ENCODE results near the gene KRABD2.
"Not testable (repeated sequence)": the region's sequence is repeated elsewhere in the genome, so short reads cannot be mapped to it uniquely, and the experiment has no call there.

KRABD2 gene

DNA sequence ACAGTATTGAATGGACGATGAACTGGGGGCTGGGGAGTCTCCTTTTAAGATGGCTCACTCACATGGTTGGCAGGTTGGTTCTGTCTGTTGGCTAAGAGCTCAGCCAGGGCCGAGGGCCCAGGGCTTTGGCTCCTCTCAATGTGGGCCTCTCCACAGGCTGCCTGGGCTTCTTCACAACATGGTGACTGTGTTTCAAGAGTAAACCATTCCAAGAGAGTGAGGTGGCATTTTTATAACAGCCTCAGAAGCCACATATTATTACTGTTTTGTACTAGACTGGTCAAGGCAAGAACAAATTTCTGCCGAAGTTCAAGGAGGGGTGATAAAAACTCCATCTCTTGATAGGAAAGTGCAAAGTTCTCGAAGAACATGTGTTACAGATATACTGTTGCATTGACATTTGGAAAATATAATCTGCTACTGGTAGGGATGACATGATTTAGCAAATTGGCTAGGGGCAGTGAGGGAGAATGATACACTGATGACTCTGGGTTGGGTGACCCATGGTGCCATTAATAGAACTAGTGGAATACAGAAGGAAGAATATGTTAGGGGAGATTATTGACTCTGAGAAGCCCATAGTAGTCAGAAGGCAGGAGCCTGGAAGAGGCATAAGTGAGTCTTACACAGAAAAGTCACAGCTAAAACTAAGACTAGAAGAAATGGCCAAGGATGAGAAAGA, 13.7 kb downstream of the KRABD2 start:
- no peak for DNase-seq (ENCODE audit: extremely low read depth in 1 of 2, low read depth in 1 of 2)

DNA sequence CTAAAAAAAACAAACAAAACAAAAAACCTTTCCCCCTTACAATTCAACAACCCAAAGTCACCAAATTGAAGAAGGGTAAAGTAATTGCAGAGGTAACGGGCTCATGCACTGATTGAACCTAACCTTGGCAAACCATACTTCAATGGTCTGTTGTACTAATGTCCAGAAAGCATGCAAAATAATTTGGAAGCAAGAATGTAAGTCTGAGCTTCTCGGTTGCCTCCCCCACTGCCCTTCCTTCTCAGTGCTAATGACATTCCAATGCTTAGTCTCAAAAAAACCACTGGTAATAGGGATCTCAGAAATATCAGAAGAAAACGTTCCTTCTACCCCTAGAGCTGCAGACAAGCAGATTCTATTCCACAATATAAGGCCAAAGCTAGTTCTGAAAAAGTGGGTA, 15.8 kb downstream of the KRABD2 start:
- no peak for DNase-seq (ENCODE audit: extremely low read depth in 1 of 2, low read depth in 1 of 2)

DNA sequence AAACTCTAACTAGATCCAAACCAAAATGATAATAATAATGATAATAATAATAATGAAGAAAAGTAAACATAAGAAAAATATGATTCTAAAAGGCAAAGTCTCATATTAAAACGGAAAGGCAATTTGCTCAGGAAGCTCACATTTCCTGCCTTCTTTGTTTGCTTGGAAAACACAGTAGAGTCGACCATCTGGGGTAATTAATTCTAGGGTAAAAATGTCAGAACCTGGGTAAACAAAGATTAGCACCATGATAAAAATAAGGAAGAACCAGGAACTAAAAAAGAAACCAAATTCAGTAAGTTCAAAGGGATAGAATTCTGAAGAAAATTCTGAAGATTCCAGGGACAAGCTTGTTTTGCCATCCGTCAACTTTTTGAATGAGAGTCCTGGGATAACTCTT, 16.2 kb downstream of the KRABD2 start:
- DNase-seq (ENCODE audit: extremely low read depth in 1 of 2, low read depth in 1 of 2): no peak

DNA sequence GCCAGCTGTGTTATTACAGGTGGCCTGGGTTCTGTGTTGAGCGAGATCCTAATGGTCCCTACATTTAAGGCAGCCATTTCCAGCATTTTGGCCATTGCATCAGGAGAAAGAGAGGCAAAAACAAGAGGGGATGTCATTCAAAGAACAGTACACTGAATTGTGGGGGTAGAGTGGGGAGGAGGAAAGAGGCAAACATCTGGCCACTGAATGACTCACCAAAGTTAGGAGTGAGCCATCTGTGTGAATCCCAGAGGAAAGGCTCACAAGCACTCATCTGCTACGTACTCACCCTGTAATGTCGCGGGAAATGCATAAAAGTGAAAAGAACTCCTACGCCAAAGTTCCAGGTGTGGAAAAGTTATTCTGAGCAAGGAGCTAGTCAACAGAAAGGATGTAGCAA, 16.7 kb downstream of the KRABD2 start:
- DNase-seq (ENCODE audit: extremely low read depth in 1 of 2, low read depth in 1 of 2): no peak

DNA sequence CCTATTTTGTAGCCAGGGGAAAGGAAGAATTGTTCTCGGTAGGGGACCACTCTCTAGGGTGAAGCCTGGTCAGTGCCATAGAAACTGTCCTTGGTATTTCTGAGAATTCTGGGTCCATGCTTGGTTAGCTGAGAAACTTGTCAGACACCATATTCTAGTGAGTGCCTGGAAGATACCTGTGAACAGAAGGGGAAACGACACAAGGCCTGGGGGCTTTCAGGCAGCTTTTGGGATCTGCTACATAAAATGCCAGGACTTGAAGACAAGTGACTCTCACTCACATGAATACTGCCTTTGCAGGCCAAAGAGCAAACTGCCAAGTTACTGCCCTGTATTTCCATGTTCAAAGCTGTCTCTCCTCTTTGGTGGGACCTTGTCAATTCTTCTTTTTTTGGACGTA, 18.6 kb downstream of the KRABD2 start:
- DNase-seq (ENCODE audit: extremely low read depth in 1 of 2, low read depth in 1 of 2): no peak

DNA sequence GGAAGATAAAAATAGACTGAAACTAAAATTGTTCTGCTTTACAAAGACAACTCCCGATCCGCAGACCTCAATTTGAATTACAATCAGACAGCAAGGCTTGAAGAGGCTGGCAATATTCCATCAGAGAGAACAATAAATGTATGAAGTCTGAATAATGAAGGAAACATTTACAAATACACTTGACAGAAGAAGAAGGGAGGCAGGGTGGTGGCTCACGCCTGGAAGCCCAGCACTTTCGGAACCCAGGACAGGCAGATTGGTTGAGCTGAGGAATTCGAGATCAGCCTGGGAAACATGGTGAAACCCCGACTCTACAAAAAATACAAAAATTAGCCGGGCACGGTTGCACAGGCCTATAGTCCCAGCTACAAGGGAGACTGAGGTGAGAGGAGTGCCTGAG, 22.3 kb downstream of the KRABD2 start:
- DNase-seq (ENCODE audit: extremely low read depth in 1 of 2, low read depth in 1 of 2): no peak

DNA sequence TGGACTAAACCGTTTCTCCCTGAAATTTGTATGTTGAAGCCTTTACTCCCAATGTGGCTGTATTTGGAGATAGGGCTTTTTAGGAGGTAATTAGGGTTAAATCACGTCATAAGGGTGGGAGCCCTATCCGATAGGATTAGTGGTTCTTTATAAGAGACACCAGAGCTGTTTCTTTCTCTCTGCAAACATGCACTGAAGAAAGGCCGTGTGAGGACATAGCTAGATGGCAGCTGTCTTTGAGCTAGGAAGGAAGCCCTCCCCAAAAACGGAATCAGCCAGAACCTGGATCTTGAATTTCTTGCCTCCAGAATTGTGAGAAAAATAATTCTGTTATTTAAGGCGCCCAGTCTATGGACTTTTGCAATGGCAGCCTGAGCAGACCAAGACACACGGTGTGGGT, 22.8 kb downstream of the KRABD2 start:
- no peak for DNase-seq (ENCODE audit: extremely low read depth in 1 of 2, low read depth in 1 of 2)

DNA sequence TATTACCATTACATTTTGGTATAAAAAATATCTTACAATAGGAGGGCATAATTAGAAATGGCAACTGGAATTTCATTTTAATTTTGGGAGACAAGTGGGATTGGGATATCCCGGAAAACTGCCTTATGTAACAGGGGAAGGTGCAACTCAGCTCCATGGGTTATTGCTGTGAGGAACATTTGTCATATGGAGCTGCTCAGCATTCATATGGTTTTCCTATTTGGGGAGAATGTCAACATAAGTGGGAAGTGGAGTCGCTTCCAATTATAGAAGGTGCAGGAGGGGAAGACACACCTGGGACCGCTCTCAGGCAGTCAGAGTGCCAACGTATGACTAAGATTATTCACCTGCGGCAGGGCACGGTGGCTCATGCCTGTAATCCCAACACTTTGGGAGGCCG, 26.2 kb downstream of the KRABD2 start:
- no peak for DNase-seq (ENCODE audit: extremely low read depth in 1 of 2, low read depth in 1 of 2)

DNA sequence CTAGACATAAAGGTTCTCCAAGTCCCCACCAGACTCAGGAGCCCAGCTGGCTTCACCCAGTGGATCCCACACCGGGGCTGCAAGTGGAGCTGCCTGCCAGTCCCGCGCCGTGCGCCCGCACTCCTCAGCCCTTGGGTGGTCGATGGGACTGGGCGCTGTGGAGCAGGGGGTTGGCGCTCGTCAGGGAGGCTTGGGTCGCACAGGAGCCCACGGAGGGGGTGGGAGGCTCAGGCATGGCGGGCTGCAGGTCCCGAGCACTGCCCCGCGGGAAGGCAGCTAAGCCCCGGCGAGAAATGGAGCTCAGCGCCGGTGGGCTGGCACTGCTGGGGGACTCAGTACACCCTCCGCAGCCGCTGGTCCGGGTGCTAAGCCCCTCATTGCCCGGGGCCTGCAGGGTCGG, 29.5 kb downstream of the KRABD2 start:
- not testable (repeated sequence) for DNase-seq (ENCODE audit: extremely low read depth in 1 of 2, low read depth in 1 of 2)

DNA sequence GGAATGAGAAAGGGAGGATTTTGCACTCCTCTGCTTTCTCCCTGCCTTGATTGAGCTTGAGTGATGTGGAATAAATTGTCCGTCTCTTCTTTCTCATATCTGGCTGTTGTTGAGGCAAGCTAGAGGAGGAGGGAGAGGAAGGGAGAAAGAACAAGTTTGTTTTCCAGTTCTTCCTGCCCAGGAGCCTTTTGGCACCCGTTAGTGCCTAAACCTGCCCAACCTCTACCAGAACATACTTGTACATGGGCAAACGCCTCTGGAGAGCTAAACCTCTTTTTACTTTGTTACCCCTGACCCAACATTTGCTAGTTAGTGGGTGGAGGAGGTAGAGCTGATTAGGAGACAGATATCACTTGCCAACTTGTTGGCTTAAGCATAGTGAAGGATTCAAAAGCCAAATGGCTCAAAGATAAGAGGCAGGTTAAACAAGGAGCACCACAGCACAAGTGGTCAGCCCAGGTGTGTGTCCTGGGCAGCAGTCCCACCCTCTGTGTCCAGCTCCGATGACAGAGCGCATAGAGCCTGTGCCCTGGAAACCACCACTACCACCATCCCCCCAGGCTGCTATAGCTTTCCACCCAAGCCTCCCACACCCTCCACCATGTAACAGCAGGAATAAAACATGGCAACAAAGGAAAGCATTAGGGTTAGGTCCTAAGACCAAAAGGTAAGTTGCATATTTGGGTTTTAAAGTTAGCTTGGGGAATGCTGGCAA, 30.4 kb downstream of the KRABD2 start:
- no peak for DNase-seq (ENCODE audit: extremely low read depth in 1 of 2, low read depth in 1 of 2)

DNA sequence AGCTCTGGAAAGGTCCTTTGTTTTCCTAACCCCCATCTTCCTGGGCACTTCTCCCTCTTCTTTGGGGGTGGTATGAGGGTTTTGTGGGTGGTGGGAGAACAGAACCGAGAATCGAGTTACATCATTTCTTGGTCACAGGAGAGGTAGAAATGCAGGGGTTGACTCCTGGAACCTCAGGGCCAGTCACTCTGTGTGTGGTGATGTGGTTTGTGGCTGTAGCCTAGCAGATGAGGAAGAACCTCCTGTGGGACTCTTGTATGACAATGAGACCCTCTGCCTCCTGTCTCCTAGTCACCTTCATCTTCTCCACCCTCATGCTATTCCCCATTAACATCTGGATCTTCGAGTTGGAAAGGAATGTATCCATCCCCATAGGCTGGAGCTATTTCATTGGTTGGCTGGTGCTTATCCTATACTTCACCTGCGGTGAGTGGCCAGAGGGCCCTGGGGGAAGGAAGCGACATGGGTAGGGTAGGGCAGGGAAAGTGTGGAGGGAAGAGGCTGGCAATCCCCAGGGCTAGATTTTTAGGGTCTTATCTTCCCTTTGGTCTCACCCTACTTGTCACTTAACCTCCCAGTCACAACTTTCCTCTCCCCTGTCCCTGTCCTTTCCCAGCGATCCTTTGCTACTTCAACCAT, 31.3 kb downstream of the KRABD2 start:
- DNase-seq (ENCODE audit: extremely low read depth in 1 of 2, low read depth in 1 of 2): no peak

DNA sequence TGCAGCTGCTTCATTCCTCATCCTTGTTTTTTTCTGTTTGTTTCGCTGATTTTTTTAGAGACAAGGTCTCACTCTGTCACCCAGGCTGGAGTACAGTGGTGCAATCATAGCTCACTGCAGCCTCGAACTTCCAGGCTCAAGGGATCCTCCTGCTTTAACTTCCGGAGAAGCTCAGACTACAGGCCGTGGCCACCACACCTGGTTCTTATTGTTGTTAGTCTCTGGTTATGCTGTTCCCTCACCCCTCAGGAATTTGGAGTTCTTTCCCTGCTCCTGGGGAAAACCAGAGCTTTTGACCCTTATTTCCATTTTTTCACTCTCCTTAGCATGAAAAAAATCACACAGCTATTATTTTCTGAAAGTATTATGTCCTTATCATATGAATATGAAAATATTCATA, 35.0 kb downstream of the KRABD2 start:
- DNase-seq (ENCODE audit: extremely low read depth in 1 of 2, low read depth in 1 of 2): no peak

DNA sequence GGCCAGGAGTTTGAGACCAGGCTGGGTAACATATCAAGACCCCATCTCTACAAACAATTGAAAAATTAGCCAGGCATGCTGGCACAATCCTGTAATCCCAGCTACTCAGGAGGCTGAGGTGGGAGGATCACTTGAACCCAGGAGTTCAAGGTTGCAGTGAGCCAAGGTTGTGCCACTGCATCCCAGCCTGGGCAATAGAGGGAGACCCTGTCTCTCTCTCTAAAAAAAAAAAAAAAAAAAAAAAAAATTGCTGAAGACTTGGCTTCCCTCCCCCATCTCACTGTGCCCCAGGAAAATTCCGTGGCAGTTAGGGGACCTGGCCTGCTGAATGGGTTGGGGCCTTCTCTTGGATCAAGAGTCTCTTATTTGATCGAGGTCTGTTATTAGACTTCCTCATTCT, 37.0 kb downstream of the KRABD2 start, which contains the start of gene ODF4:
TSS of gene ODF4 (plus strand) at position 301 of the 400 bp plus-strand sequence. CDS start 212 bp downstream, outside the sequence.
- no peak for DNase-seq (ENCODE audit: extremely low read depth in 1 of 2, low read depth in 1 of 2)

DNA sequence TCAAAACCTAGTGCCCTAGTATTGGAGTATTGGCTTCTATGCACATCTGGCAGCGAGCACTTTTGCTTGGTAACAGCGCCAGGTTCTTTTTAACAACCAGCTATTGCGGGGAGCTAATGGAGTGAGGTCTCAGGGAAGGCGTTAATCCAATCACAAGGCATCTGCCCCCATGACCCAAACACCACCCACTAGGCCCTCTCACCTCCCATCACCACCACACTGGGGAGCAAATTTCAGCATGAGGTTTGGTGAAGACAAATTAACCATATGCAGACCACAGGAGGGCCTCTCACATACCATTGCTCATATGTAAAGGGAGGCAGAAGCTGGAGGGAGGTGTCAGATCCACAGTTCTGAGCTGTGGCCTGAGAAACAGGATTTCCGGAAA, 37.8 kb downstream of the KRABD2 start:
- DNase-seq (ENCODE audit: extremely low read depth in 1 of 2, low read depth in 1 of 2): no peak

DNA sequence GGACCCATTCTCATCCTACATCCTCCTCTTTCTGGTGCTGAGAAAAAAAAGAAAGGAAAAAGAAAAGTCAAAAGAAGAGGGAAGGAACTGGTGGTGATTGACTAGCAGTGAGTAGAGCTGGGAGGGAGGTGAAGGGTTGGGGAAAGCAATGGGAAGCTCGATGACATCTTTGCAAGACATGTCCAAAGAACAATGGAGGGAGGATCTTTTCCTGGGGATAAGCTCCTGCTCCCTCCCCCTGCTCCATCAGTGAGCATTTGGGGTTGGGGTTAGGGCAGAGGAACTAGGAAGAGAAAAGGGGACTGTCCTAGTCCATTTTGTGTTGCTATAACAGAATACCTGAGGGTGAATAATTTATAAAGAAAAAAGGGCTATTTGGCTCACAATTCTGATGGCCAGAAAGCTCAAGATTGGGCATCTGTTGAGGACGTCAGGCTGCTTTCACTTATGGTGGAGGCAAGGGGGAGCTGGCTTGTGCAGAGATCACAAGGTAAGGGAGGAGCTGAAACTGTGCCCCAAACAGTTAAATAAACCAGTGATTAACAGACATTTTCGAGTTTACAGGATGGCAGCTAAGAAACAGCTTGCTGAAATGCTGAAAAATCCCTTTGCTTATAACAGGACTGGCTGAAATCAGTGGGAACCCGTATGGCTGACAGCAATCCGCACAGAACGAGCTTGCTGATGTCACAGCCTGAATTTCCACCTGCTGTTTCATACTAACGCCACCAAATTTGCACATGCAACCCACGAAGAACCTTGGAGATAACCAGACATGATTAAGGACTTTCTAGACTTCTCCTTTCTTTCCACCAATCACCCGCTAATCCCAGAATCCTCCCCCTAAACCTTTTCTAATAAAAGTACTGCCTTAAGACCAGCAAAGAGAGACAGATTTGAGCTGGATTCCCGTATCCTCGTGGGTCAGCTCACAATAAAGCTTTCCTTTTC, 38.4 kb downstream of the KRABD2 start:
- DNase-seq (ENCODE audit: extremely low read depth in 1 of 2, low read depth in 1 of 2): no peak

DNA sequence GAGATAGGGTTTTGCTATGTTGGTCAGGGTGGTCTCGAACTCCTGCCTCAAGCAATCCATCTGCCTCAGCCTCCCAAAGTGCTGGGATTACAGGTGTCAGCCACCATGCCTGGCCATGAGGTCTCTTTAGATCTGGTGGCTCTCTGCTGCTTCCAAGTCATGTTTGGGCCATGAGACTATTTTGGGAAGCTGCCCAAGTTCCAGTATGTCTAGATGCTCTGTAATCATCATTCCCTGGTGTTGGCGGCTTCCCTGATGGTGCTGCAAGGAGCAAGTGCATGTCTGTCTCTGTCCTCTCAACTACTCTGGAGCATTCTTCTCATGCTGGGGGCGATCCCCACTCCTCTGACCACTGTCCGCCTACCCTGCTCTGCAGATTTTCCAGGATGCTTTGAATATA, 43.2 kb downstream of the KRABD2 start:
- no peak for DNase-seq (ENCODE audit: extremely low read depth in 1 of 2, low read depth in 1 of 2)

DNA sequence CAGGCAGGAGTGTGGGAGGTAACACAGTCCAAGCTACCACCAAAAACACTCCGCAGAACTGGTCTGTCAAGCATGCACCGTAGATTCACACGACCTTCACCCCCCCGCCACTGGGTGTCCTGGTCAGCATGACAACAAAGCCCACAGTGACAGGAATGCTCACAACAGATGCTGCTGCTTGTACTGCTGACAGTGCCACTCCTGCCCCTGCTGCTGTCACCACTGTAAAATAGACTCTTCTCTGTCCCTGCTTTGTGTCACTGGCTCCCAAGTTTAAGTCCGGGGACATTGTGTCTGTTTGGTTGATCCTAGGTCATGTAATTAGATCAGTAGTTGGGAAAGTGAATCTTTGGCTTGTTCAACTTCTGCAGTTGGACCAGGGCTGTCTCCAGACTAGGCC, 43.8 kb downstream of the KRABD2 start:
- no peak for DNase-seq (ENCODE audit: extremely low read depth in 1 of 2, low read depth in 1 of 2)

DNA sequence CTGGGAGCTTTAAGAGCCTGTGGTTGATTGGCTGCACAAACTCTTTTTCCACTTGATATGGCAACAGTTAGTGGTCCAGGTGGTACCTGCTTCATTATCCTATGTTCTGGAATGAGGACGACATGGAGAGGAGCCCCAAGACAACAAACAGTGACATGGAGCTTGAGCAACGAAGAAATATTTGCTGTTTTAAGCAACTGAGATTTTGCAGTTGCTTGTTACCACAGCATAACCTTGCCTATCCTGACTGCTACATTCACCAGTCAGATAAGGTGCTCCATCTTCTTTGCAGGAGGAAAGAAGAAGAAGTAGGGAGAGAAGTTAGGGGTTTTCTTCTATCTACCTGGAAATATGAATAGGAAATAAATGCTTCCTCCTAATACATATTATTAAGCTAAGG, 44.4 kb downstream of the KRABD2 start:
- no peak for DNase-seq (ENCODE audit: extremely low read depth in 1 of 2, low read depth in 1 of 2)

DNA sequence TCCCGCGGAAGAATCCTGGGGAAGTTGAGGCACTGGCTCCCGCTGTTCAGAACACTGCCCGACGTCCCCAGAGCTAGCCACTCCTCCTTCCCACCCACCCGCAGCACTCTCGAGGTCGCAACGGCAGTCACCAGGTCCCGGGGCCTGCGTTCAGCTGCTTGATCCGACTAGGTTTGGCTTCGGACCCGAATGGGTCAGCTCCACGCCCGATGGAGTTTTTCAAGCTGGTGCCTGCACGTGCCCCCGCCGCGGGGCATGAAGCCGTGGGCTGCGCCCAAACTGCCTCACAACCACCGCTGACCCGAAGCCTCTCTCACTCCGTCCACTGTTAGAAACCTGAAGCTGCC, 49.2 kb downstream of the KRABD2 start:
- DNase-seq (ENCODE audit: extremely low read depth in 1 of 2, low read depth in 1 of 2): no peak

Data from activated CD8-positive, alpha-beta memory T cell treated with anti-CD3 and anti-CD28 coated beads for 1 hour (primary cell).